ENCODE measurements around the gene VPS11.

- TF ChIP-seq CTCF (IDR thresholded peaks at IDR 0.05; ENCODE audit: low read depth, low read length) (no peak), POLR2A (IDR thresholded peaks at IDR 0.05; ENCODE audit: extremely low read depth, insufficient read length) (no peak), MYC (IDR thresholded peaks at IDR 0.05; ENCODE audit: low read depth, low read length) (no peak)
These were observed 40.0 kb downstream of the VPS11 start for GRCh38 chr11:119107538-119108145.

Data from NB4 (cell line).